GM13977 (cell line): ENCODE results near the gene CHERP.

Source experiments
- DNase-seq: peaks from one replicate; pipeline ENCODE4 v3.0.0; 2012; ENCODE audit warnings: low spot score
- in situ Hi-C: fragments of 300-500 bp; cut with MboI; formaldehyde crosslinking; loops from one replicate; pipeline ENCODE4 v1.12.0; 2022; ENCODE audit warnings: low sequenced_read_pairs, low pct_unique_long_range_greater_than_20kb, mixed read lengths, inconsistent platforms; ENCODE audit not compliant: unreplicated experiment
- TF ChIP-seq, protein P1 (sequence below): IDR thresholded peaks from 2 replicates; pipeline ENCODE4 v1.5.1; 2012; ENCODE audit warnings: mild to moderate bottlenecking, control low read depth; ENCODE audit not compliant: insufficient read depth; ENCODE audit errors: extremely low read depth, missing control alignments

The CHERP gene

DNA sequence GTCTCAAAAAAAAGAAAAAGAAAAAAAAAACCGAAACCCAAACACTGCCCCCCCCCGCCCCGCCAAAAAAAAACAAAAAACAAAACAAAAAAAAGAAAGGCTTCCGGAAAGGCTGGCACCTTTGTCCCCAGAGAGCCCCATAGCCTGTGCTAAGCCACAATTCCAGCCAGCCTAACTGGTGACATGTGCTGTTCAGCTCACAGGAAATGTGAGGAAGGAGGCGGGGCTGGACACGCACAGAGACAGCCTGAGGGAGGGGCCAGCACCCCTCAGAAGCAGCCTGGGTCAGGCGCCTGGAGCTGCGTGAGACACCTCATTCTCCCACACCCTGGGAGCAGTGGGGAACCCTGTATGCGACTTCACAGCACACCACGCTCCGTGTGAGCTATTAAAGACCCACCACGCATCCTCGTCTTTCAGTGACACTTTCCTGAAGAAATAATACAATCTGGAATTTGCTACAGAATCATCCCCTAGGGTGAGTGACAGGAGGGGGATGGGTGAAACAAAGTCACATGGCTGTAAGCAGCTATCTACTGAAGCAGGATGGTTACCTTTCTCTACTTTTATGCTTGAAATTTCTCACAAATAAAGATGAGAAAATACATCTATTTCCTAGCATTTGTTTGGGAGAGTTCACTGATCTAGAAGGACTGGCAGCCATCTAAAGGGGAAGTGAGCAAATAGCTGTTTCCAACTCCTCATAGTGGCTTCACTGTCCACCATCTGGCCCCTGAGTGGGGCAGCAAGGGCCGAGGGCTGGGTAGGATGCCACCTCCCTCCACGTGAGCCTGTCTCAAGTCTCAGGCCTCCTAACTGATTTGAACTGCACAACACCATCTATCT, 42.2 kb upstream of the CHERP start:
- in situ Hi-C loops: no loop called here
- TF ChIP-seq, protein P1, sequence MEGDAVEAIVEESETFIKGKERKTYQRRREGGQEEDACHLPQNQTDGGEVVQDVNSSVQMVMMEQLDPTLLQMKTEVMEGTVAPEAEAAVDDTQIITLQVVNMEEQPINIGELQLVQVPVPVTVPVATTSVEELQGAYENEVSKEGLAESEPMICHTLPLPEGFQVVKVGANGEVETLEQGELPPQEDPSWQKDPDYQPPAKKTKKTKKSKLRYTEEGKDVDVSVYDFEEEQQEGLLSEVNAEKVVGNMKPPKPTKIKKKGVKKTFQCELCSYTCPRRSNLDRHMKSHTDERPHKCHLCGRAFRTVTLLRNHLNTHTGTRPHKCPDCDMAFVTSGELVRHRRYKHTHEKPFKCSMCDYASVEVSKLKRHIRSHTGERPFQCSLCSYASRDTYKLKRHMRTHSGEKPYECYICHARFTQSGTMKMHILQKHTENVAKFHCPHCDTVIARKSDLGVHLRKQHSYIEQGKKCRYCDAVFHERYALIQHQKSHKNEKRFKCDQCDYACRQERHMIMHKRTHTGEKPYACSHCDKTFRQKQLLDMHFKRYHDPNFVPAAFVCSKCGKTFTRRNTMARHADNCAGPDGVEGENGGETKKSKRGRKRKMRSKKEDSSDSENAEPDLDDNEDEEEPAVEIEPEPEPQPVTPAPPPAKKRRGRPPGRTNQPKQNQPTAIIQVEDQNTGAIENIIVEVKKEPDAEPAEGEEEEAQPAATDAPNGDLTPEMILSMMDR: no peak
- DNase-seq: peak; percentile 88

DNA sequence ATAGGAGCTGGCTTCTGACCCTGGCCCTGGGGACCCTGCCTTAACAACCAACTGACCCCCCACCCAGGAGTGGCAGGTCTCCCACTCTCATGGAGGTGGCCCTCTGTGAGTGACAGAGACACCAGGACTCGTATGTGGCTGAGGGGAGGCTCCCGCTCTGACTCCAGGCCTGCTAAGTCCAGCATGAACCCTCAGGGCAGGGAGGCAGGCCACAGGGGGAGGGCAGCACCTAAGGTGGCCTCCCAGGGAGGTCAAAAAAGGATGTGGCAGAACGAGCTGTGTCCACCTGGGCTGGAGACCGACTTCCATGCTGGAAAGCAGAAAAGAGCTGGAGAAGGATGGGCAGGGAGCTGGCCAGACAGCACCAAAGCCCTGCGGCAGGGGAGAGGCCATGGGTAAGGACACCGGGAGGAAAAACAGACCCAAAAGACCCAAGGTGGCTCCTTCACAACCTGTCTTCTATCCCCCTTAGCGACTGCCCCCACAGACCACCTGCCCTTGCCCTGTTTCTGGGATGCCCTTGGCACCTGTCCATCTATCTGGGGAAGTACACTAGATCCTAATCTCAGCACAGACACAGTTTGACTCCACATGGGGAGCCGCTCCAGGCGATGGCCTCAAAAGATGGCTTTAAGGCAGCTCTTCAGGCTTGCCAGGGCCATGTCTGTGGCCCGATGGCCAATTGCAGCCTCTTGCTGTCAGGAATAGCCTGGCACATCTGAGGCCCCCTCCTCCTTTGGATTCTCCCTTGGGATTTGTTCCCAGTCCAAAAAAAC, 40.4 kb upstream of the CHERP start:
- no peak for DNase-seq
- in situ Hi-C loops: no loop called here
- TF ChIP-seq, protein P1: no peak

DNA sequence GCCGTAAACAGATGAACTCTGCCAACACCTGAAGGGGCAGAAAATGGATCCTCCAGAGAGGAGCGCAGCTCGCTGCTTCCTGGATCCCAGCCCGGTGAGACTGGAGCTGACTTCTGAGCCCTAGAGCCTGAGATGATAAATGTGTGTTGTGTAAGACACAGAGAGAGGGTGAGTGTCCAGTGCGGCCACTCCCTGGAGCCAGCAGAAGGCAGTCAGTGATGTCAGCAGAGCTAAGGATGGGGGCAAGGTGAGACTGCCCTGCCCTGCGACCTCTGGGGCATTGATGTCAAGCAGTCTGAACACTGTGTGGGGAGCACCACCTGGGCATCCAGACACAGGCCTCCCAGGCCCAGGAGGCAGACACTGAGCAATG, 39.7 kb upstream of the CHERP start:
- in situ Hi-C loops: no loop called here
- TF ChIP-seq, protein P1: no peak
- DNase-seq: no peak

DNA sequence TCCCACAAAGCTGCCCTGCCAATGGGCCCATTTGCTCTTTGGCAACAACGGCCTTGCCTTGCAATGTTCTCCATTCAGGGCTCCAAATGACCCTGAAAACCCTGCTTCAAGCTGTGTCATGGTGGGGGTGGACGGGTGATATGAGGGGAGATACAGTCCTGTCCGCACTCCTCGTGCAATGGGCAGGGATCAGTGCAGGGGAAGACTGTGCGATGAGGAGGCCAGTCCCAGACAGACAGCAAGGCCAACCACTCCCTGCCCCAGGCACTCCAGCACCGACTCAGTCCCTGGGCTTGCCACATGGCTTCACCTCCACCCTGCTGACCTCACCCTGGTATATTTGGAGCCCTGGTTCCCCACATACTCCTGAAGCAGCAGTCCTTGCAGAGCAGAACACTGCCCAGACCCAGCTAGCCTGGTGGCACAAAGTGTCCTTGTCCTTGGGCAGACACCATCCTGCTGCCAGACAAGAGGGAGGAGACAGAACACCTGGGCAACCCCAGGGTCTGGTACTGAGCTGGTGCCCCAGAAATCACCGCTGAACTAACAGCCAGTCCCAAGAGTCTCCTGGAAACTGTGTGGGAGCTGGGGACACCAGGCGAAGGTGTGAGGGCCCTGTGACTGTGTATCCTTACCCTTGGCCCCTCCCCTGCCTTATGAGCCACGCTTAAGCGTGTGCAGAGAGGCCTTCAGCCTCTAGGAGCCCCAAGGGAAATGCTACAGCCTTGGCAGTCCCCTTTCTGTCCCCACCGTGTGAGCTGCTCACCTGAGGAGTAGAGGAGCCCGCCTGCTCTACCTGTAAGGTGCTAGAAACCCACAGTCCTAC, 39.1 kb upstream of the CHERP start:
- in situ Hi-C loops: no loop called here
- no peak for DNase-seq
- TF ChIP-seq, protein P1: no peak

DNA sequence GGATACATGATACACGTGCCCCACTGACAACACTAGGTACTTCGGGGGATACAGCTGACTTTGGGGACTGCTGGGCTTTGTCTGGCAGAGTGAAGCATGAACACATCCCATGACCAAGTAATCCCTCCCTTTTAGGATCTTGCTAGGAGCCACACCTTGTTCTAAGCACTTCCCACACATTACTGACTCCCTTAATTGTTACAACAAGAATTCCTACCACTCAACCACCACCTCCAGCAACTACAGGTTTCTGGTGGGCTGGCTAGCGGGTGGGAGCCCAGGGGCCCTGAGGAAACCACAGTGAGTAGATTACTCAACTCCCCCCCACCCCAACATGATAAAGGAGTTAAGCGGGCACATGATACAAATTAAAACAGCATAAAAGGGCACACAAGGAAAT, 37.1 kb upstream of the CHERP start:
- no peak for DNase-seq
- TF ChIP-seq, protein P1: no peak
- in situ Hi-C loops: no loop called here

DNA sequence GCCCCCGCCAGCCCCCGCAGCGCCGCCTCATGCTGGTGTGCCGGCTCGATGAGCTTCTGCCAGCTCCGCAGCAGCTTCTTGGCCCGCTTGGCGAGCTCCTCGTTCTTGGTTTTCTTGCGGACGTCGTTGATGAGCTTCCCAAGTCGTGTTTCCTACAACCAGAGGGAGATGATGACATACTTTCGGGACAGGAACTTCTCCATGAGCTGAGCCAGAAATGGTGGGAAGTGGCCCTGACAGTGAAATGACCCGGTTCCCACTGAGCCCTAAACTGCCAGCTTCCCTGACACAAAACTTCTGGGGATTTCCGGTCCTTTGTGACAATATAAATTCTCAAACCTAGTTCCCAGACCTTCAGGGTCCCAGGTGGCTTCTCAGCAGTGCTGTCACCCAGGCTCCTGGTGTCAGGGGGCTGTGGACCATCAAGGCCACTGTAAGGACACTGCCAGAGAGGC, 35.3 kb upstream of the CHERP start:
- TF ChIP-seq, protein P1: no peak
- in situ Hi-C loops: no loop called here
- no peak for DNase-seq
